Type B pancreatic cell (in vitro differentiated cells): ENCODE results near the gene DCLRE1B. TPM values are rescaled to one million over a fixed set of nuclear protein-coding genes. Genes with fewer than 3 reads are reported as not detected.

ENCODE experiments used
- DNase-seq: peaks from one replicate; pipeline ENCODE4 v3.0.0; 2021; ENCODE audit warnings: mixed read lengths; ENCODE audit not compliant: unreplicated experiment; ENCODE audit errors: extremely low spot score
- H3K27ac Mint-ChIP-seq: 2 replicates; pipeline ENCODE4 v1.8.0; 2021; ENCODE audit warnings: mild to moderate bottlenecking, mixed read lengths
- H3K27me3 Mint-ChIP-seq: 2 replicates; pipeline ENCODE4 v1.8.0; 2021; ENCODE audit warnings: mixed read lengths
- H3K36me3 Mint-ChIP-seq: 2 replicates; pipeline ENCODE4 v1.8.0; 2021; ENCODE audit warnings: mixed read lengths
- H3K4me1 Mint-ChIP-seq: one replicate; pipeline ENCODE4 v1.8.0; 2021; ENCODE audit warnings: mixed read lengths; ENCODE audit not compliant: unreplicated experiment
- H3K4me3 Mint-ChIP-seq: 2 replicates; pipeline ENCODE4 v1.8.0; 2021; ENCODE audit warnings: mild to moderate bottlenecking, mixed read lengths
- H3K9me3 Mint-ChIP-seq: 2 replicates; pipeline ENCODE4 v1.8.0; 2021; ENCODE audit warnings: mixed read lengths
- CTCF ChIP-seq: fragments of 200-600 bp; sonication (generic); conservative IDR thresholded peaks from 2 replicates; pipeline ENCODE4 v1.5.0; 2021; ENCODE audit warnings: antibody characterized with exemption, mild to moderate bottlenecking
- long read RNA-seq: library from polyadenylated mRNA; unstranded; transcript quantifications from one replicate; pipeline ENCODE4 v2.0.0, GENCODE V29; 2020
- total RNA-seq: library from RNA; stranded (reverse); gene quantifications from 2 replicates; pipeline ENCODE4 v1.2.1, GENCODE V29; 2021; ENCODE audit warnings: low replicate concordance

Gene DCLRE1B
- total RNA-seq: 5.7 and 16.0 TPM in 2 replicates
- long read RNA-seq, transcript DCLRE1B-201 (4 exons, 3,940 nt): major isoform, 11 of 27 reads
- long read RNA-seq, transcript DCLRE1B-203 (3 exons, 1,960 nt): minor isoform, 7 of 27 reads
- long read RNA-seq, partial matches to known transcripts: 8 of 27 reads
- long read RNA-seq, other reads (novel, unspliced or antisense): 1 of 27 reads

GRCh38 chr1:113904674-113905434 lies at the start of gene DCLRE1B, which contains the start of gene AP4B1:
Gene DCLRE1B (plus strand): TSS chr1:113905326. CDS start chr1:113905587, 261 bp downstream.
Gene AP4B1 (minus strand): TSS chr1:113904799. CDS start chr1:113904717, 82 bp downstream.
- Mint-ChIP-seq H3K4me3 (peak within 1 kb of the TSS; percentile 98), H3K36me3 (peaks cover 9% of the 10 kb centered on the region), H3K27ac (peak within 1 kb of the TSS; percentile 98), H3K4me1 (peaks cover 3% of the 10 kb centered on the region), H3K9me3 (no peaks in the 10 kb centered on the region), H3K27me3 (no peaks in the 10 kb centered on the region)
- peak; percentile 55 for TF ChIP-seq CTCF
- DNase-seq: peak; percentile 97

- TF ChIP-seq CTCF: no peak
- Mint-ChIP-seq H3K36me3 (no peaks in the 10 kb centered on the region), H3K27ac (peak overlapping the region; percentile 24), H3K4me3 (no peak overlapping the region), H3K9me3 (no peaks in the 10 kb centered on the region), H3K27me3 (no peaks in the 10 kb centered on the region), H3K4me1 (no peaks in the 10 kb centered on the region)
- no peak for DNase-seq
Observed at GRCh38 chr1:113855630-113856400, 49.3 kb upstream of the DCLRE1B start.

- Mint-ChIP-seq H3K4me3 (no peak overlapping the region), H3K27ac (peak overlapping the region; percentile 24), H3K4me1 (no peaks in the 10 kb centered on the region), H3K9me3 (no peaks in the 10 kb centered on the region), H3K27me3 (no peaks in the 10 kb centered on the region), H3K36me3 (no peaks in the 10 kb centered on the region)
- DNase-seq: no peak
- TF ChIP-seq CTCF: no peak
Observed at GRCh38 chr1:113856401-113856790, 48.7 kb upstream of the DCLRE1B start.

GRCh38 chr1:113857776-113858175 lies 47.4 kb upstream of the DCLRE1B start:
- H3K4me3 Mint-ChIP-seq: no peak overlapping the region
- H3K27ac Mint-ChIP-seq: no peak overlapping the region
- H3K27me3 Mint-ChIP-seq: no peaks in the 10 kb centered on the region
- H3K9me3 Mint-ChIP-seq: no peaks in the 10 kb centered on the region
- H3K4me1 Mint-ChIP-seq: no peaks in the 10 kb centered on the region
- H3K36me3 Mint-ChIP-seq: no peaks in the 10 kb centered on the region
- TF ChIP-seq CTCF: no peak
- no peak for DNase-seq

GRCh38 chr1:113858418-113858817 lies 46.7 kb upstream of the DCLRE1B start:
- Mint-ChIP-seq H3K36me3 (no peaks in the 10 kb centered on the region), H3K27me3 (no peaks in the 10 kb centered on the region), H3K4me1 (no peaks in the 10 kb centered on the region), H3K4me3 (no peak overlapping the region), H3K27ac (no peak overlapping the region), H3K9me3 (no peaks in the 10 kb centered on the region)
- no peak for DNase-seq
- TF ChIP-seq CTCF: no peak
